AG04449 (cell line): Measurements from ENCODE around the gene SLC30A3.
"Not testable (repeated sequence)": the region's sequence is repeated elsewhere in the genome, so short reads cannot be mapped to it uniquely, and the experiment has no call there.

Experiments
- CTCF ChIA-PET: fragments of 350-600 bp; formaldehyde crosslinking; extraction: SDS; loops from one replicate; lab custom pipeline; 2021; ENCODE audit warnings: antibody characterized with exemption; lab: Yijun Ruan, JAX
- POLR2A ChIA-PET: fragments of 400-600, 350-600 bp; formaldehyde crosslinking; extraction: SDS; loops from one replicate; lab custom pipeline; 2020; ENCODE audit warnings: antibody characterized with exemption, inconsistent platforms; lab: Yijun Ruan, JAX
- DNase-seq: peaks from one replicate; pipeline ENCODE4 v3.0.0-alpha.2; 2010; ENCODE audit warnings: low read depth, low spot score
- H3K4me3 ChIP-seq: 2 replicates; pipeline ENCODE4 v1.5.1; 2011; ENCODE audit warnings: low read depth, mild to moderate bottlenecking, control low read depth, low read length
- CTCF ChIP-seq: IDR thresholded peaks from one replicate; pipeline ENCODE4 v1.5.1; 2011; ENCODE audit warnings: mild to moderate bottlenecking, moderate library complexity, low read length, control low read depth, inconsistent platforms; ENCODE audit not compliant: insufficient read depth; ENCODE audit errors: missing control alignments

SLC30A3 gene

GRCh38 chr2:27303093-27304025 lies 40.5 kb upstream of the SLC30A3 start:
- CTCF ChIA-PET = interaction anchor here (0.6 to 8.1 kb wide), 53 partner anchors 10 to 379 kb away, joined by 3 to 155 read pairs (median 5); partner anchors contain the start of genes ABHD1, ATRAID, KHK and MPV17
- peak; percentile 65 for TF ChIP-seq CTCF
- DNase-seq = no peak
- POLR2A ChIA-PET = interaction anchor here (0.6 to 1.0 kb wide), 2 partner anchors 10 to 38 kb away, joined by 3 read pairs; no protein-coding TSS in a partner anchor
- H3K4me3 ChIP-seq = no peak overlapping the region

GRCh38 chr2:27300606-27301005 lies 37.8 kb upstream of the SLC30A3 start:
- DNase-seq, POLR2A ChIA-PET, H3K4me3 ChIP-seq: not testable (repeated sequence)
- CTCF ChIA-PET = interaction anchor here (0.9 to 8.1 kb wide), 11 partner anchors 9 to 215 kb away, joined by 3 to 155 read pairs (median 5); partner anchors contain the start of genes MPV17, SLC30A3 and TRIM54

GRCh38 chr2:27298391-27299080 lies 35.7 kb upstream of the SLC30A3 start:
- no peak overlapping the region for H3K4me3 ChIP-seq
- ChIA-PET CTCF (interaction anchor here (0.7 to 8.1 kb wide), 5 partner anchors 6 to 200 kb away, joined by 3 to 155 read pairs (median 104); partner anchors contain the start of gene TRIM54), POLR2A (no interaction called here)
- no peak for TF ChIP-seq CTCF
- no peak for DNase-seq

- no peak for DNase-seq
- no peak overlapping the region for H3K4me3 ChIP-seq
- ChIA-PET POLR2A (no interaction called here), CTCF (interaction anchor here (1.2 to 7.1 kb wide), 3 partner anchors 13 to 18 kb away, joined by 3 to 116 read pairs (median 7); partner anchors contain the start of gene TRIM54)
- no peak for TF ChIP-seq CTCF
These were observed 34.3 kb upstream of the SLC30A3 start for GRCh38 chr2:27297195-27297594.

GRCh38 chr2:27296481-27296880 lies 33.6 kb upstream of the SLC30A3 start:
- no peak for TF ChIP-seq CTCF
- DNase-seq = no peak
- CTCF ChIA-PET = interaction anchor here (1.0 to 2.0 kb wide), 2 partner anchors 12 to 17 kb away, joined by 4 to 7 read pairs; no protein-coding TSS in a partner anchor
- no peak overlapping the region for H3K4me3 ChIP-seq
- POLR2A ChIA-PET = no interaction called here

- no peak for DNase-seq
- ChIA-PET CTCF (interaction anchor here (1.0 to 7.7 kb wide), 4 partner anchors 8 to 216 kb away, joined by 4 to 104 read pairs (median 52); partner anchors contain the start of genes EMILIN1 and TRIM54), POLR2A (no interaction called here)
- H3K4me3 ChIP-seq = no peak overlapping the region
- no peak for TF ChIP-seq CTCF
These were observed 32.1 kb upstream of the SLC30A3 start for GRCh38 chr2:27294928-27295327.
